Measurements from ENCODE around the gene PDIA5. TPM values are rescaled to one million over a fixed set of nuclear protein-coding genes. Genes with fewer than 3 reads are reported as not detected.

PDIA5 gene
- total RNA-seq, 1 experiment from 2014 or later = 24.3 TPM

DNA sequence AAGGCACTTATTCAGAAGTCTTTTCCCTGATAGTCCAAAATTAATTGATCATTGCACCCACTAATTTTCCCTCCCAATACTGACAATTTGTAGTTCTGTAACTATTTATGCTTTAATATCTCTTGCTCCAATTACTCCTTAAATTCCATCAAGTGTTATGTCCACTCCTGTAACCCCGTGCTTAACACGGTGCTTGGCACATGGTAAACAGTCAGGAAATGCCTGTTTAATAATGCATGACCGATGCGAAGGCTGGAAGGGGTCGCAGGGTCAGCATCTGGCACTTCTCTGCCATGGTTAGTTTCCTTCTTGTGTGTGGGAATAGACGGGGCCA lies 134.4 kb downstream of the PDIA5 start:
- Histone ChIP-seq H4K5ac (ENCODE audit: insufficient read length, low read depth, low read length) (no peak overlapping the region), H4K20me1 (ENCODE audit: control insufficient read depth, insufficient read depth, insufficient read length) (no peaks in the 10 kb centered on the region), H2BK12ac (ENCODE audit: insufficient read length, low read depth, low read length) (no peak overlapping the region), H2BK5ac (ENCODE audit: insufficient read length, low read length) (no peak overlapping the region), H4K8ac (replicated peaks; ENCODE audit: insufficient read length, low read depth, low read length) (no peak overlapping the region), H3K9me3 (ENCODE audit: control insufficient read depth, low read depth, low read length) (no peaks in the 10 kb centered on the region), H2BK120ac (ENCODE audit: low read depth, low read length, poor library complexity, severe bottlenecking) (no peak overlapping the region), H2AFZ (ENCODE audit: low read length) (no peak overlapping the region), H2BK20ac (ENCODE audit: low read depth, low read length, poor library complexity, severe bottlenecking) (no peak overlapping the region), H3T11ph (ENCODE audit: low read length) (no peak overlapping the region), H3K18ac (ENCODE audit: insufficient read length, low read depth, low read length) (no peak overlapping the region), H3K79me1 (ENCODE audit: insufficient read depth, low read depth, low read length, poor library complexity, severe bottlenecking) (peaks cover 5% of the 10 kb centered on the region), H2BK15ac (ENCODE audit: low read depth, low read length) (no peak overlapping the region), H2AK5ac (ENCODE audit: insufficient read length, low read length) (no peak overlapping the region), H3K23me2 (ENCODE audit: insufficient read length, low read depth, low read length, poor library complexity, severe bottlenecking) (peaks cover 7% of the 10 kb centered on the region), H3K4me2 (ENCODE audit: insufficient read depth, insufficient read length, low read length) (peak overlapping the region; percentile 76), H3K4me1 (ENCODE audit: insufficient read depth, low read length) (peaks cover 5% of the 10 kb centered on the region; the same call in 1 of the 2 replicates), H3K27me3 (ENCODE audit: insufficient read depth, low read length) (no peaks in the 10 kb centered on the region), H3K4ac (ENCODE audit: low read depth, low read length) (no peak overlapping the region), H4K91ac (ENCODE audit: insufficient read length, low read depth, low read length) (no peak overlapping the region), H3K14ac (ENCODE audit: insufficient read depth, low read length) (no peak overlapping the region), H3K27ac (ENCODE audit: insufficient read length, low read depth, low read length) (no peak overlapping the region), H3K9ac (ENCODE audit: extremely low read depth, insufficient read length, low read length) (peak overlapping the region; percentile 23), H3K56ac (ENCODE audit: insufficient read length, low read depth, low read length) (no peak overlapping the region), H3K79me2 (ENCODE audit: insufficient read depth, low read length) (no peaks in the 10 kb centered on the region), H3K23ac (ENCODE audit: insufficient read length, low read depth, low read length) (no peak overlapping the region)
- DNase-seq = no peak
- no CpG with 5 or more reads among the region's 6 CpGs for WGBS (ENCODE audit: extremely low coverage, insufficient read length, low lambda C conversion rate)
- Mint-ChIP-seq H3K27me3 (ENCODE audit: low read depth) (no peaks in the 10 kb centered on the region), H3K4me1 (peaks cover 10 to 21% of the 10 kb centered on the region in 2 experiments), H3K9me3 (peaks cover 7% of the 10 kb centered on the region in 2 experiments; a peak in 4 of 5 replicates), H3K4me3 (peak overlapping the region; percentile 89 to 96), H3K27ac (peak overlapping the region; percentile 89 to 93 (median 92); a peak in 6 of 7 replicates), H3K36me3 (ENCODE audit: insufficient read depth in 1 of 3, low read depth in 3 of 3) (peaks cover 0 to 6% (median 5%) of the 10 kb centered on the region in 3 experiments; a peak in 3 of 7 replicates)
- TF ChIP-seq, protein P1, sequence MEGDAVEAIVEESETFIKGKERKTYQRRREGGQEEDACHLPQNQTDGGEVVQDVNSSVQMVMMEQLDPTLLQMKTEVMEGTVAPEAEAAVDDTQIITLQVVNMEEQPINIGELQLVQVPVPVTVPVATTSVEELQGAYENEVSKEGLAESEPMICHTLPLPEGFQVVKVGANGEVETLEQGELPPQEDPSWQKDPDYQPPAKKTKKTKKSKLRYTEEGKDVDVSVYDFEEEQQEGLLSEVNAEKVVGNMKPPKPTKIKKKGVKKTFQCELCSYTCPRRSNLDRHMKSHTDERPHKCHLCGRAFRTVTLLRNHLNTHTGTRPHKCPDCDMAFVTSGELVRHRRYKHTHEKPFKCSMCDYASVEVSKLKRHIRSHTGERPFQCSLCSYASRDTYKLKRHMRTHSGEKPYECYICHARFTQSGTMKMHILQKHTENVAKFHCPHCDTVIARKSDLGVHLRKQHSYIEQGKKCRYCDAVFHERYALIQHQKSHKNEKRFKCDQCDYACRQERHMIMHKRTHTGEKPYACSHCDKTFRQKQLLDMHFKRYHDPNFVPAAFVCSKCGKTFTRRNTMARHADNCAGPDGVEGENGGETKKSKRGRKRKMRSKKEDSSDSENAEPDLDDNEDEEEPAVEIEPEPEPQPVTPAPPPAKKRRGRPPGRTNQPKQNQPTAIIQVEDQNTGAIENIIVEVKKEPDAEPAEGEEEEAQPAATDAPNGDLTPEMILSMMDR (conservative IDR thresholded peaks at IDR 0.05) = no peak

Measured in H9 (cell line).